HEK293 (cell line): ENCODE measurements around the gene CDKN2AIP.

Experiments
- CTCF ChIA-PET: fragments of 350-600 bp; formaldehyde crosslinking; extraction: SDS; loops from one replicate; lab custom pipeline; 2021; ENCODE audit warnings: antibody characterized with exemption; lab: Yijun Ruan, JAX
- POLR2A ChIA-PET: fragments of 300-600 bp; formaldehyde crosslinking; extraction: SDS; loops from one replicate; lab custom pipeline; 2020; ENCODE audit warnings: antibody characterized with exemption, inconsistent platforms; lab: Yijun Ruan, JAX
- H3K27ac ChIP-seq: fragments of 200-500 bp; sonication (Bioruptor generic); 2 replicates; pipeline ENCODE4 v1.5.1; 2014; ENCODE audit warnings: low read depth, low read length, control low read depth, inconsistent platforms; ENCODE audit errors: extremely low read depth
- H3K36me3 ChIP-seq, 2 experiments: fragments of 200-500 bp in 1 of 2; sonication (Bioruptor generic) in 1 of 2; 1 replicate in 1 of 2; 2 replicates in 1 of 2; pipeline ENCODE4 v1.5.1; 2014 to 2017; ENCODE audit warnings: inconsistent platforms in 2 of 2, low read length in 2 of 2; ENCODE audit not compliant: control insufficient read depth in 2 of 2, insufficient read depth in 1 of 2
- H3K4me1 ChIP-seq: fragments of 200-500 bp; sonication (Bioruptor generic); 2 replicates; pipeline ENCODE4 v1.5.1; 2014; ENCODE audit warnings: mild to moderate bottlenecking, low read length, inconsistent platforms; ENCODE audit not compliant: control insufficient read depth, insufficient read depth
- H3K4me3 ChIP-seq: 2 replicates; pipeline ENCODE4 v1.5.1; 2011; ENCODE audit warnings: low read depth, mild to moderate bottlenecking, control low read depth, low read length, moderate library complexity
- H3K9me3 ChIP-seq: fragments of 200-500 bp; sonication (Bioruptor generic); 2 replicates; pipeline ENCODE4 v1.5.1; 2014; ENCODE audit warnings: low read depth, low read length, inconsistent platforms; ENCODE audit not compliant: control insufficient read depth, insufficient read depth
- HOXA7 ChIP-seq: sonication (generic); formaldehyde crosslinking; IDR thresholded peaks from 2 replicates; pipeline ENCODE4 v1.8.1; 2022; ENCODE audit warnings: missing genetic modification reagents, borderline replicate concordance
- PRDM6 ChIP-seq: fragments of 450-650 bp; formaldehyde crosslinking; IDR thresholded peaks from 2 replicates; pipeline ENCODE4 v1.5.1; 2017; ENCODE audit warnings: missing biosample characterization, missing genetic modification characterization
- TSHZ1 ChIP-seq: fragments of 450-650 bp; formaldehyde crosslinking; IDR thresholded peaks from 2 replicates; pipeline ENCODE4 v1.5.1; 2016; ENCODE audit warnings: missing biosample characterization, missing genetic modification characterization, borderline replicate concordance
- ZFHX2 ChIP-seq: fragments of 450-650 bp; formaldehyde crosslinking; conservative IDR thresholded peaks from 2 replicates; pipeline ENCODE4 v1.5.1; 2016; ENCODE audit warnings: missing biosample characterization, missing genetic modification characterization
- ZNF184 ChIP-seq: fragments of 450-650 bp; IDR thresholded peaks from 2 replicates; pipeline ENCODE4 v1.5.1; 2018; ENCODE audit warnings: missing biosample characterization, mild to moderate bottlenecking, missing genetic modification characterization
- ZNF19 ChIP-seq: fragments of 450-650 bp; formaldehyde crosslinking; IDR thresholded peaks from 2 replicates; pipeline ENCODE4; 2016; ENCODE audit warnings: missing biosample characterization, missing genetic modification characterization, low read depth
- ZNF223 ChIP-seq: fragments of 450-650 bp; formaldehyde crosslinking; IDR thresholded peaks from 2 replicates; pipeline ENCODE4 v1.5.1; 2016; ENCODE audit warnings: missing biosample characterization, missing genetic modification characterization
- ZNF248 ChIP-seq: fragments of 450-650 bp; formaldehyde crosslinking; IDR thresholded peaks from 2 replicates; pipeline ENCODE4 v1.5.1; 2017; ENCODE audit warnings: missing biosample characterization, missing genetic modification characterization
- ZNF394 ChIP-seq: fragments of 450-650 bp; formaldehyde crosslinking; IDR thresholded peaks from 2 replicates; pipeline ENCODE4 v1.5.1; 2016; ENCODE audit warnings: missing biosample characterization, missing genetic modification characterization, mild to moderate bottlenecking, moderate library complexity, borderline replicate concordance
- ZNF48 ChIP-seq: fragments of 450-650 bp; formaldehyde crosslinking; IDR thresholded peaks from 2 replicates; pipeline ENCODE4 v1.5.1; 2016; ENCODE audit warnings: missing biosample characterization, missing genetic modification characterization
- ZNF560 ChIP-seq: fragments of 450-650 bp; formaldehyde crosslinking; IDR thresholded peaks from 2 replicates; pipeline ENCODE4 v1.5.1; 2017; ENCODE audit warnings: missing biosample characterization, missing genetic modification characterization, borderline replicate concordance
- ZNF664 ChIP-seq: fragments of 450-650 bp; formaldehyde crosslinking; IDR thresholded peaks from 2 replicates; pipeline ENCODE4 v1.5.1; 2016; ENCODE audit warnings: missing biosample characterization, missing genetic modification characterization
- ZNF707 ChIP-seq: fragments of 450-650 bp; formaldehyde crosslinking; IDR thresholded peaks from 2 replicates; pipeline ENCODE4 v1.5.1; 2016; ENCODE audit warnings: missing biosample characterization, missing genetic modification characterization

The CDKN2AIP gene

GRCh38 chr4:183395395-183395794 is 49.0 kb upstream of the CDKN2AIP start:
- Histone ChIP-seq H3K9me3 (no peaks in the 10 kb centered on the region), H3K4me1 (no peaks in the 10 kb centered on the region), H3K4me3 (no peak overlapping the region), H3K27ac (no peak overlapping the region), H3K36me3 (no peaks in the 10 kb centered on the region)
- ChIA-PET POLR2A (no interaction called here), CTCF (interaction anchor here (0.6 to 0.7 kb wide), 2 partner anchors 14 to 663 kb away, joined by 3 to 4 read pairs; no protein-coding TSS in a partner anchor)
- TF ChIP-seq ZNF707 (tag by site-specific recombination) = no peak
- TF ChIP-seq ZNF184 (tag by site-specific recombination) = no peak
- no peak for TF ChIP-seq ZNF248 (tag by site-specific recombination)
- TF ChIP-seq ZNF560 (tag by site-specific recombination) = no peak

- Histone ChIP-seq H3K4me1 (no peaks in the 10 kb centered on the region), H3K36me3 (no peaks in the 10 kb centered on the region)
- POLR2A ChIA-PET = no interaction called here
- TF ChIP-seq PRDM6 (tag by site-specific recombination) = no peak
- TF ChIP-seq, all 188 proteins: peak for 0
- Histone ChIP-seq H3K4me3 (no peak overlapping the region), H3K9me3 (no peaks in the 10 kb centered on the region), H3K27ac (no peak overlapping the region)
- CTCF ChIA-PET = interaction anchor here (0.6 to 1.0 kb wide), 2 partner anchors 11 to 90 kb away, joined by 3 to 4 read pairs; no protein-coding TSS in a partner anchor
These were observed 48.2 kb upstream of the CDKN2AIP start for GRCh38 chr4:183396227-183396637.

DNA sequence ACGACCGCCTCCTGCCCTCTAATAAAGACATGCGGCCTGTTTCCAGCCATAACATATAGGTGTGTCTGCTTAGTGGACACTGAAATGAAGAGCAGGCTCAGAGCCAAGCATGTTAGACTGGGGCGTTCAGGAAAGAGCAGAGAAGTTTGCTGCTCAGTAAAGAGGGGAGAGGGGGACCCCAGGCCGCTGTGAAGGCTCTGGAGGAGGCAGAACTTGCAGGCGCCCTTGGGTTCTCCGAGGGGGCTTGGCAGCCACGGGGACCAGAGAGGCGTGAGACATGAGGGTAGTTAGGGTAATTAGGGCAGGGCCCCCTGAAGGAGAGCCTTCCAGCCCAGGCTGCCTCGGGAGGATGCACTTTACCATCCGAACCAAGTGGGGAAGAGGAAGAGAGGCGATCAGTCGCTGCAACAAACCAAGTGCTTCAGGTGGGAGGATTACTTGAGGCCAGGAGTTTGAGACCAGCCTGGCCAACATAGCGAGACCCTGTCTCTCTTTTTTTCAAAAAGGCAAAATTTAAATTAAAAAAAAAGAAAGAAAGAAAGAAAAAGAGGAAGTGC is 46.6 kb upstream of the CDKN2AIP start:
- ChIA-PET CTCF (interaction anchor here (0.6 kb wide), 2 partner anchors 8 to 459 kb away, joined by 3 to 4 read pairs; no protein-coding TSS in a partner anchor), POLR2A (no interaction called here)
- no peak for TF ChIP-seq ZFHX2 (tag by site-specific recombination)
- TF ChIP-seq ZNF19 (tag by site-specific recombination) = no peak
- TF ChIP-seq ZNF664 (tag by site-specific recombination) = no peak
- no peak for TF ChIP-seq HOXA7 (CRISPR knock-in tag)
- no peak for TF ChIP-seq ZNF394 (tag by site-specific recombination)
- TF ChIP-seq TSHZ1 (tag by site-specific recombination) = no peak
- no peak for TF ChIP-seq ZNF48
- no peak for TF ChIP-seq ZNF223
- Histone ChIP-seq H3K4me1 (peaks cover 4% of the 10 kb centered on the region), H3K9me3 (no peaks in the 10 kb centered on the region), H3K36me3 (no peaks in the 10 kb centered on the region), H3K4me3 (no peak overlapping the region), H3K27ac (no peak overlapping the region; the same call in 1 of the 2 replicates)
